ENCODE measurements around the gene ZNF518B. TPM values are rescaled to one million over a fixed set of nuclear protein-coding genes. Genes with fewer than 3 reads are reported as not detected.

ZNF518B gene
- total RNA-seq: 56.1 to 60.9 TPM (median 58.4 TPM) in 3 replicates

GRCh38 chr4:10457255-10457801 is at the start of gene ZNF518B:
Gene ZNF518B (minus strand): TSS chr4:10457426. CDS start chr4:10446328, 11,098 bp downstream.
- Mint-ChIP-seq H3K9me3 (peaks cover 18% of the 10 kb centered on the region), H3K4me1 (peaks cover 14% of the 10 kb centered on the region), H3K36me3 (peaks cover 29% of the 10 kb centered on the region), H3K4me3 (peak within 1 kb of the TSS; percentile 88), H3K27me3 (ENCODE audit: low read depth) (peaks cover 32% of the 10 kb centered on the region), H3K27ac (peak within 1 kb of the TSS; percentile 90)
- no peak for TF ChIP-seq CTCF (IDR thresholded peaks at IDR 0.05; ENCODE audit: unreplicated experiment)
- DNase-seq (ENCODE audit: low spot score in 2 of 2, unreplicated experiment in 2 of 2): peak; percentile 61 to 80

- Mint-ChIP-seq H3K4me1 (no peaks in the 10 kb centered on the region), H3K4me3 (no peak overlapping the region), H3K36me3 (no peaks in the 10 kb centered on the region)
Observed at GRCh38 chr4:10506077-10506476, 48.9 kb upstream of the ZNF518B start.

GRCh38 chr4:10504570-10505179 is 47.4 kb upstream of the ZNF518B start:
- Mint-ChIP-seq H3K36me3 (no peaks in the 10 kb centered on the region), H3K27ac (no peak overlapping the region), H3K27me3 (ENCODE audit: low read depth) (no peaks in the 10 kb centered on the region), H3K4me3 (no peak overlapping the region), H3K9me3 (peaks cover 4% of the 10 kb centered on the region), H3K4me1 (no peaks in the 10 kb centered on the region)
- no peak for DNase-seq (ENCODE audit: low spot score in 2 of 2, unreplicated experiment in 2 of 2)
- TF ChIP-seq CTCF (IDR thresholded peaks at IDR 0.05; ENCODE audit: unreplicated experiment): no peak

More at GRCh38 chr4:10506077-10506476, 48.9 kb upstream of the ZNF518B start:
- no peak overlapping the region for H3K27ac Mint-ChIP-seq
- peaks cover 4% of the 10 kb centered on the region for H3K9me3 Mint-ChIP-seq
- TF ChIP-seq CTCF (IDR thresholded peaks at IDR 0.05; ENCODE audit: unreplicated experiment): no peak
- DNase-seq (ENCODE audit: low spot score in 2 of 2, unreplicated experiment in 2 of 2): no peak
- no peaks in the 10 kb centered on the region for H3K27me3 Mint-ChIP-seq (ENCODE audit: low read depth)

GRCh38 chr4:10502717-10503116 is 45.5 kb upstream of the ZNF518B start:
- H3K27me3 Mint-ChIP-seq (ENCODE audit: low read depth): no peaks in the 10 kb centered on the region
- no peak for TF ChIP-seq CTCF (IDR thresholded peaks at IDR 0.05; ENCODE audit: unreplicated experiment)
- no peaks in the 10 kb centered on the region for H3K36me3 Mint-ChIP-seq
- DNase-seq (ENCODE audit: low spot score in 2 of 2, unreplicated experiment in 2 of 2): no peak
- H3K4me1 Mint-ChIP-seq: peaks cover 5% of the 10 kb centered on the region
- H3K27ac Mint-ChIP-seq: no peak overlapping the region
- peaks cover 4% of the 10 kb centered on the region for H3K9me3 Mint-ChIP-seq
- no peak overlapping the region for H3K4me3 Mint-ChIP-seq

- H3K27me3 Mint-ChIP-seq (ENCODE audit: low read depth): no peaks in the 10 kb centered on the region
- H3K27ac Mint-ChIP-seq: no peak overlapping the region
- H3K36me3 Mint-ChIP-seq: no peaks in the 10 kb centered on the region
- no peaks in the 10 kb centered on the region for H3K9me3 Mint-ChIP-seq
- H3K4me1 Mint-ChIP-seq: peaks cover 5% of the 10 kb centered on the region
- no peak overlapping the region for H3K4me3 Mint-ChIP-seq
- DNase-seq (ENCODE audit: low spot score in 2 of 2, unreplicated experiment in 2 of 2): no peak
- no peak for TF ChIP-seq CTCF (IDR thresholded peaks at IDR 0.05; ENCODE audit: unreplicated experiment)
Observed at GRCh38 chr4:10500776-10501175, 43.5 kb upstream of the ZNF518B start.

All from mesothelial cell of epicardium (in vitro differentiated cells).